ENCODE measurements around the gene PRR36.

PRR36 gene

GRCh38 chr19:7823686-7824301, 50.4 kb downstream of the PRR36 start:
- Mint-ChIP-seq H3K27me3 (ENCODE audit: low read depth) (peaks cover 33% of the 10 kb centered on the region), H3K4me3 (no peak overlapping the region), H3K4me1 (ENCODE audit: low read depth) (peaks cover 5% of the 10 kb centered on the region), H3K36me3 (ENCODE audit: low read depth) (no peaks in the 10 kb centered on the region), H3K9me3 (peaks cover 7% of the 10 kb centered on the region), H3K27ac (no peak overlapping the region)

DNA sequence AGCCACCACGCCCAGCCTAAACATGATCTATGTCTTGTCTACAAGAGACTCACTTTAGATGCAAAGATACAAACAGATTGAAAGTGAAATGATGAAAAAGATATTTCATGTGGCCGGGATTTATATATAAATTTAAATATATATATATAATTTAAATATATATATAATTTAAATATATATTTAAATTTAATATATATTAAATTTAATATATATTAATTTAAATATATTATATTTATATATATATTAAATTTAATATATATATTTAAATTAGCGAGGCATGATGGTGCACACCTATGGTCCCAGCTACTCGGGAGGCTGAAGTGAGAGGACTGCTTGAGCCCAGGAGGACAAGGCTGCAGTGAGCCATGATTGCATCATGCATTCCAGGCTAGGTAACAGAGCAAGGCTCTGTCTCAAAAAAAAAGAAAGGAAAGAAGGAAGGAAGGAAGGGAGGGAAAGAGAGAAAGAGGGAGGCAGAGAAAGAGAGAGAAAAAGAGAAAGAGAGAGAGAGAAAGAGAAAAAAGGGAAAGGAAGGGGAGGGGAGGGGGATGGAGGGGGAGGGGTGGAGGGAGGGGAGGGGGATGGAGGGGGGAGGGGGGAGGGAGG, 51.2 kb downstream of the PRR36 start:
- H3K27me3 Mint-ChIP-seq (ENCODE audit: low read depth): peaks cover 34% of the 10 kb centered on the region
- no peak overlapping the region for H3K4me3 Mint-ChIP-seq
- H3K9me3 Mint-ChIP-seq: peaks cover 12% of the 10 kb centered on the region
- H3K4me1 Mint-ChIP-seq (ENCODE audit: low read depth): peaks cover 5% of the 10 kb centered on the region
- no peak overlapping the region for H3K27ac Mint-ChIP-seq
- H3K36me3 Mint-ChIP-seq (ENCODE audit: low read depth): no peaks in the 10 kb centered on the region

DNA sequence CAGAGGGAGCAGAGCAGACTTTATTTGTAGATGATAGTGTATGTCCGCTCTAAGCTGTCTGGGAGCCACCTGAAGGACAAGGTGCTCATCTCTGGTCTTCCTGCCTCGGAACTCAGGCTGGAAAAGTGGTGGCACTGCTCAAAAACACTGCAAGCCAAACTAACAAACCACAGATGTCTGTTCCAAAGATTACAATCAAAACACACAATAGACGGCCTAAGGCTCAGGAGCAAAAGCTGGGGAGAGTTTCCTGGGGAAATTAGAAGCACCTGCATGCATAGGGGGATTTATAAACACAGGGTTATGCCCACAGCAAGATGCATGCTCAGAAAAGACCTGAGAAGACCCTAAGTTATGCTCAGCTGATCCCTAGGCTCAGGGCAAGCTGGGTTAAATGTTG, 53.6 kb downstream of the PRR36 start:
- peaks cover 25% of the 10 kb centered on the region for H3K9me3 Mint-ChIP-seq
- peaks cover 44% of the 10 kb centered on the region for H3K27me3 Mint-ChIP-seq (ENCODE audit: low read depth)
- H3K4me1 Mint-ChIP-seq (ENCODE audit: low read depth): peaks cover 10% of the 10 kb centered on the region
- H3K36me3 Mint-ChIP-seq (ENCODE audit: low read depth): no peaks in the 10 kb centered on the region
- H3K27ac Mint-ChIP-seq: no peak overlapping the region
- H3K4me3 Mint-ChIP-seq: no peak overlapping the region

DNA sequence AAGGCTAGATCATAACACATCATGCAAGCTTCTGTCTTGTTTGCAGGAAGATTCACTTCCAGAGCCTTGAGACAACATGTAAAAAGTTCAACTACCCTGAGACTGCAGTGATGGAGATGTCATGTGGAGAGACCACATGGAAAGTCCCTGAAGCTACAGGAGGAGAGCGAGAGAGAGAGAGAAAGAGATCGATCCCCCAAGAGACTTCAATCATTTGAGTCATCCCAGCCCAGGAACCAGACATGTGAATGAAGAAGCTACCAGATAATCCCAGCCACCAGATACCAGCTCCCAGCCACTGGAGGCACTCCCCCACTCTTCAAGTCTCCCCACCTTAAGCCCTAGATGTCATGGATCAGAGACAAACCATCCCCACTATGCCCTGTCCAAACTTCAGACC, 54.9 kb downstream of the PRR36 start:
- H3K27ac Mint-ChIP-seq: no peak overlapping the region
- H3K4me3 Mint-ChIP-seq: no peak overlapping the region
- H3K36me3 Mint-ChIP-seq (ENCODE audit: low read depth): no peaks in the 10 kb centered on the region
- peaks cover 45% of the 10 kb centered on the region for H3K27me3 Mint-ChIP-seq (ENCODE audit: low read depth)
- peaks cover 25% of the 10 kb centered on the region for H3K9me3 Mint-ChIP-seq
- peaks cover 16% of the 10 kb centered on the region for H3K4me1 Mint-ChIP-seq (ENCODE audit: low read depth)

GRCh38 chr19:7818806-7819205, 55.4 kb downstream of the PRR36 start:
- Mint-ChIP-seq H3K27ac (no peak overlapping the region), H3K4me1 (ENCODE audit: low read depth) (peaks cover 16% of the 10 kb centered on the region), H3K27me3 (ENCODE audit: low read depth) (peaks cover 46% of the 10 kb centered on the region), H3K9me3 (peaks cover 25% of the 10 kb centered on the region), H3K36me3 (ENCODE audit: low read depth) (no peaks in the 10 kb centered on the region), H3K4me3 (no peak overlapping the region)

Data from T-helper 1 cell treated with Interleukin-12 subunit alpha and Interleukin-12 subunit beta and Interleukin-4 antibody, amounts not matched to agents 30 μg/mL and 1 μg/mL, for 36 hours (primary cell).